CD4-positive, CD25-positive, alpha-beta regulatory T cell (primary cell): Measurements from ENCODE around the gene AZIN2. TPM values are rescaled to one million over a fixed set of nuclear protein-coding genes. Genes with fewer than 3 reads are reported as not detected.
A peak's percentile ranks its signal among the peaks of the same experiment; 100 is the strongest.

Experiments
- ATAC-seq, 2 donors: fragments of 150-1000 bp; cut with Tn5 transposase; one replicate each; pipeline ENCODE4 v1.10.0; 2021; ENCODE audit warnings: low read depth in 2 of 2, moderate number of reproducible peaks in 2 of 2, moderate library complexity in 1 of 2
- DNase-seq, 3 donors: peaks; one replicate each; pipeline versions ENCODE4 v3.0.0 to v3.0.0-alpha.2; 2012 to 2022; ENCODE audit warnings: mixed read lengths in 1 of 3
- H3K27ac ChIP-seq: one replicate; pipeline ENCODE4 v1.7.0; 2013; ENCODE audit warnings: mild to moderate bottlenecking, low read length; ENCODE audit not compliant: insufficient read depth, poor library complexity, severe bottlenecking
- H3K27me3 ChIP-seq: one replicate; pipeline ENCODE4 v1.7.0; 2013; ENCODE audit warnings: low read length; ENCODE audit not compliant: control insufficient read depth, insufficient read depth
- H3K36me3 ChIP-seq: one replicate; pipeline ENCODE4 v1.7.0; 2013; ENCODE audit warnings: mild to moderate bottlenecking, low read length, moderate library complexity; ENCODE audit not compliant: control insufficient read depth, insufficient read depth
- H3K4me1 ChIP-seq: 2 replicates; pipeline ENCODE4 v1.7.0; 2013; ENCODE audit warnings: mild to moderate bottlenecking, low read length; ENCODE audit not compliant: insufficient read depth, control insufficient read depth, poor library complexity, severe bottlenecking
- H3K4me3 ChIP-seq: one replicate; pipeline ENCODE4 v1.7.0; 2013; ENCODE audit warnings: low read depth, mild to moderate bottlenecking, low read length, moderate library complexity
- H3K9me3 ChIP-seq, 2 experiments: 1 replicate in 1 of 2; 2 replicates in 1 of 2; pipeline ENCODE4 v1.7.0; 2013; ENCODE audit warnings: low read length in 2 of 2, mild to moderate bottlenecking in 1 of 2, moderate library complexity in 1 of 2; ENCODE audit not compliant: control insufficient read depth in 2 of 2
- H3K27ac Mint-ChIP-seq, 3 donors: one replicate each; pipeline ENCODE4 v1.8.0; 2020 to 2022; ENCODE audit warnings: mild to moderate bottlenecking in 3 of 3, mixed read lengths in 3 of 3, moderate library complexity in 2 of 3
- H3K27me3 Mint-ChIP-seq: one replicate; pipeline ENCODE4 v1.8.0; 2022; ENCODE audit warnings: mild to moderate bottlenecking, mixed read lengths
- H3K36me3 Mint-ChIP-seq: one replicate; pipeline ENCODE4 v1.8.0; 2020; ENCODE audit warnings: mixed read lengths
- H3K4me1 Mint-ChIP-seq, 4 donors: one replicate each; pipeline ENCODE4 v1.8.0; 2020 to 2022; ENCODE audit warnings: mixed read lengths in 4 of 4, mild to moderate bottlenecking in 1 of 4
- H3K4me3 Mint-ChIP-seq, 4 donors: one replicate each; pipeline ENCODE4 v1.8.0; 2020 to 2022; ENCODE audit warnings: mild to moderate bottlenecking in 4 of 4, mixed read lengths in 4 of 4, moderate library complexity in 3 of 4
- H3K9me3 Mint-ChIP-seq, 7 donors: one replicate each; pipeline ENCODE4 v1.8.0; 2020 to 2022; ENCODE audit warnings: mixed read lengths in 7 of 7, mild to moderate bottlenecking in 3 of 7, moderate library complexity in 2 of 7
- polyA plus RNA-seq, 4 donors: library from polyadenylated mRNA; unstranded; fragments of 300-500 nt; fragmentation: Illumina TruSeq; gene quantifications; one replicate each; pipeline ENCODE4 v1.2.3, GENCODE V29; 2021
- total RNA-seq: library from RNA; stranded (reverse); gene quantifications from one replicate; pipeline ENCODE4 v1.2.3, GENCODE V29; 2022

The AZIN2 gene
- total and polyA plus RNA-seq, 5 donors from 2014 or later: 0.69 to 1.9 (median 1.3) TPM; not detected in 1

GRCh38 chr1:33117440-33118085, 36.6 kb downstream of the AZIN2 start:
- Histone ChIP-seq H3K9me3 (no peaks in the 10 kb centered on the region), H3K4me3 (no peak overlapping the region), H3K27me3 (peaks cover 2% of the 10 kb centered on the region), H3K27ac (no peak overlapping the region), H3K36me3 (no peaks in the 10 kb centered on the region), H3K4me1 (no peaks in the 10 kb centered on the region)
- no peaks in the 10 kb centered on the region for H3K4me1 Mint-ChIP-seq
- peaks cover 17% of the 10 kb centered on the region for H3K27me3 Mint-ChIP-seq
- no peaks in the 10 kb centered on the region for H3K9me3 Mint-ChIP-seq
- H3K4me3 Mint-ChIP-seq: no peak overlapping the region
- H3K36me3 Mint-ChIP-seq: peaks cover 7% of the 10 kb centered on the region
- DNase-seq: no peak
- H3K27ac Mint-ChIP-seq: no peak overlapping the region
- no peak for ATAC-seq

GRCh38 chr1:33118274-33118673, 37.3 kb downstream of the AZIN2 start:
- Mint-ChIP-seq H3K36me3 (peaks cover 7% of the 10 kb centered on the region), H3K27me3 (peaks cover 15% of the 10 kb centered on the region), H3K9me3 (no peaks in the 10 kb centered on the region), H3K4me1 (no peaks in the 10 kb centered on the region), H3K27ac (no peak overlapping the region), H3K4me3 (no peak overlapping the region)
- no peaks in the 10 kb centered on the region for H3K4me1 ChIP-seq
- H3K27ac ChIP-seq: no peak overlapping the region
- H3K9me3 ChIP-seq: no peaks in the 10 kb centered on the region
- H3K27me3 ChIP-seq: peaks cover 2% of the 10 kb centered on the region
- ATAC-seq (no peak), DNase-seq (no peak)
- no peaks in the 10 kb centered on the region for H3K36me3 ChIP-seq
- no peak overlapping the region for H3K4me3 ChIP-seq

- H3K27me3 ChIP-seq: peaks cover 2% of the 10 kb centered on the region
- H3K9me3 Mint-ChIP-seq: no peaks in the 10 kb centered on the region
- no peaks in the 10 kb centered on the region for H3K4me1 Mint-ChIP-seq
- H3K4me1 ChIP-seq: no peaks in the 10 kb centered on the region
- no peak for ATAC-seq
- H3K27me3 Mint-ChIP-seq: peaks cover 11% of the 10 kb centered on the region
- H3K27ac Mint-ChIP-seq: no peak overlapping the region
- no peaks in the 10 kb centered on the region for H3K9me3 ChIP-seq
- no peak overlapping the region for H3K4me3 ChIP-seq
- H3K36me3 Mint-ChIP-seq: peaks cover 7% of the 10 kb centered on the region
- H3K4me3 Mint-ChIP-seq: no peak overlapping the region
- H3K27ac ChIP-seq: no peak overlapping the region
- no peak for DNase-seq
- H3K36me3 ChIP-seq: no peaks in the 10 kb centered on the region
These were observed 38.1 kb downstream of the AZIN2 start for GRCh38 chr1:33119050-33119449.

- Histone ChIP-seq H3K27ac (no peak overlapping the region), H3K4me1 (no peaks in the 10 kb centered on the region), H3K36me3 (no peaks in the 10 kb centered on the region), H3K27me3 (peaks cover 2% of the 10 kb centered on the region), H3K4me3 (no peak overlapping the region), H3K9me3 (no peaks in the 10 kb centered on the region)
- DNase-seq: no peak
- ATAC-seq: no peak
- H3K27ac Mint-ChIP-seq: no peak overlapping the region
- no peaks in the 10 kb centered on the region for H3K4me1 Mint-ChIP-seq
- peaks cover 11% of the 10 kb centered on the region for H3K27me3 Mint-ChIP-seq
- no peaks in the 10 kb centered on the region for H3K9me3 Mint-ChIP-seq
- H3K36me3 Mint-ChIP-seq: peaks cover 7% of the 10 kb centered on the region
- no peak overlapping the region for H3K4me3 Mint-ChIP-seq
These were observed 38.7 kb downstream of the AZIN2 start for GRCh38 chr1:33119532-33120217.

GRCh38 chr1:33120436-33121231, 39.7 kb downstream of the AZIN2 start:
- Histone ChIP-seq H3K27me3 (peaks cover 2% of the 10 kb centered on the region), H3K9me3 (no peaks in the 10 kb centered on the region), H3K4me1 (no peaks in the 10 kb centered on the region), H3K36me3 (no peaks in the 10 kb centered on the region), H3K4me3 (no peak overlapping the region), H3K27ac (no peak overlapping the region)
- Mint-ChIP-seq H3K36me3 (peaks cover 7% of the 10 kb centered on the region), H3K27ac (no peak overlapping the region), H3K4me1 (peaks cover 0 to 3% (median under 1%) of the 10 kb centered on the region in 4 donors), H3K9me3 (no peaks in the 10 kb centered on the region), H3K4me3 (peak overlapping the region in 1 of 4 donors; percentile 58), H3K27me3 (peaks cover 11% of the 10 kb centered on the region)
- DNase-seq (no peak), ATAC-seq (no peak)

GRCh38 chr1:33121728-33122127, 40.8 kb downstream of the AZIN2 start:
- peaks cover 5% of the 10 kb centered on the region for H3K4me1 ChIP-seq
- peaks cover under 1% of the 10 kb centered on the region for H3K27me3 ChIP-seq
- DNase-seq: no peak
- Mint-ChIP-seq H3K27me3 (peaks cover 5% of the 10 kb centered on the region), H3K9me3 (peaks cover 0 to 1% (median 0%) of the 10 kb centered on the region in 7 donors), H3K4me1 (peaks cover 0 to 14% (median 7%) of the 10 kb centered on the region in 4 donors), H3K36me3 (peaks cover 7% of the 10 kb centered on the region), H3K4me3 (no peak overlapping the region), H3K27ac (peak overlapping the region in 2 of 3 donors; percentile 11 to 56)
- H3K27ac ChIP-seq: no peak overlapping the region
- no peak for ATAC-seq
- no peaks in the 10 kb centered on the region for H3K36me3 ChIP-seq
- no peaks in the 10 kb centered on the region for H3K9me3 ChIP-seq
- no peak overlapping the region for H3K4me3 ChIP-seq

- no peaks in the 10 kb centered on the region for H3K9me3 ChIP-seq
- H3K27ac ChIP-seq: no peak overlapping the region
- H3K4me3 ChIP-seq: no peak overlapping the region
- H3K9me3 Mint-ChIP-seq: peaks cover 0 to 1% (median 0%) of the 10 kb centered on the region in 7 donors
- H3K4me1 ChIP-seq: peaks cover 9% of the 10 kb centered on the region
- H3K27me3 ChIP-seq: no peaks in the 10 kb centered on the region
- H3K36me3 Mint-ChIP-seq: peaks cover 7% of the 10 kb centered on the region
- H3K27ac Mint-ChIP-seq: no peak overlapping the region
- H3K36me3 ChIP-seq: no peaks in the 10 kb centered on the region
- no peak overlapping the region for H3K4me3 Mint-ChIP-seq
- H3K27me3 Mint-ChIP-seq: peaks cover 5% of the 10 kb centered on the region
- H3K4me1 Mint-ChIP-seq: peaks cover 0 to 23% (median 7%) of the 10 kb centered on the region in 4 donors
- ATAC-seq (no peak), DNase-seq (no peak)
These were observed 41.7 kb downstream of the AZIN2 start for GRCh38 chr1:33122483-33123178.
